ENCODE results near the gene HCN1. TPM values are rescaled to one million over a fixed set of nuclear protein-coding genes. Genes with fewer than 3 reads are reported as not detected.

Gene HCN1
- total RNA-seq, 4 donors from 2014 or later: 0.16 TPM; not detected in 3

GRCh38 chr5:45205403-45205961 is 490.7 kb downstream of the HCN1 start:
- no peak for TF ChIP-seq EP300 (IDR thresholded peaks at IDR 0.05; ENCODE audit: low read depth)
- TF ChIP-seq, protein P1, sequence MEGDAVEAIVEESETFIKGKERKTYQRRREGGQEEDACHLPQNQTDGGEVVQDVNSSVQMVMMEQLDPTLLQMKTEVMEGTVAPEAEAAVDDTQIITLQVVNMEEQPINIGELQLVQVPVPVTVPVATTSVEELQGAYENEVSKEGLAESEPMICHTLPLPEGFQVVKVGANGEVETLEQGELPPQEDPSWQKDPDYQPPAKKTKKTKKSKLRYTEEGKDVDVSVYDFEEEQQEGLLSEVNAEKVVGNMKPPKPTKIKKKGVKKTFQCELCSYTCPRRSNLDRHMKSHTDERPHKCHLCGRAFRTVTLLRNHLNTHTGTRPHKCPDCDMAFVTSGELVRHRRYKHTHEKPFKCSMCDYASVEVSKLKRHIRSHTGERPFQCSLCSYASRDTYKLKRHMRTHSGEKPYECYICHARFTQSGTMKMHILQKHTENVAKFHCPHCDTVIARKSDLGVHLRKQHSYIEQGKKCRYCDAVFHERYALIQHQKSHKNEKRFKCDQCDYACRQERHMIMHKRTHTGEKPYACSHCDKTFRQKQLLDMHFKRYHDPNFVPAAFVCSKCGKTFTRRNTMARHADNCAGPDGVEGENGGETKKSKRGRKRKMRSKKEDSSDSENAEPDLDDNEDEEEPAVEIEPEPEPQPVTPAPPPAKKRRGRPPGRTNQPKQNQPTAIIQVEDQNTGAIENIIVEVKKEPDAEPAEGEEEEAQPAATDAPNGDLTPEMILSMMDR (IDR thresholded peaks at IDR 0.05): no peak
- no peak for TF ChIP-seq POLR2AphosphoS5 (IDR thresholded peaks at IDR 0.05)
- TF ChIP-seq POLR2A (IDR thresholded peaks at IDR 0.05): no peak
- in situ Hi-C loops (cut with MboI; ENCODE audit: low pct_ligation_motif_present in 1 of 4, low pct_unique_long_range_greater_than_20kb in 1 of 4, low sequenced_read_pairs in 3 of 4): no loop called here
- intact Hi-C loops (cut with DNase I; ENCODE audit: low total_unique reads): no loop called here

More at GRCh38 chr5:45205403-45205961, 490.7 kb downstream of the HCN1 start:
- H3K4me1 ChIP-seq: no peaks in the 10 kb centered on the region
- no peak overlapping the region for H3K4me3 ChIP-seq
- H3K9me3 ChIP-seq: no peaks in the 10 kb centered on the region
- H3K27ac ChIP-seq: no peak overlapping the region
- 80 to 95% methylated on average over 3 to 4 of the region's 4 CpGs for WGBS, 2 donors (ENCODE audit: low coverage in 1 of 2)
- DNase-seq: no peak
- H3K36me3 ChIP-seq: no peaks in the 10 kb centered on the region
- H3K27me3 ChIP-seq: no peaks in the 10 kb centered on the region

Data from transverse colon (tissue), 4 donors.